A673 (cell line): ENCODE measurements around the gene RXRA.

Experiments used
- EZH2 ChIP-seq: fragments of 200-600 bp; sonication (generic); IDR thresholded peaks from 2 replicates; pipeline ENCODE4 v1.6.1; 2017; ENCODE audit warnings: borderline replicate concordance, low read depth, mild to moderate bottlenecking, mixed read lengths, antibody characterized with exemption, low read length; ENCODE audit not compliant: poor library complexity, severe bottlenecking
- TF ChIP-seq, protein P1 (sequence below): fragments of 300-800, 200-600 bp; sonication (generic); conservative IDR thresholded peaks from 2 replicates; pipeline ENCODE4 v1.5.1; 2017; ENCODE audit warnings: low read depth, mild to moderate bottlenecking, antibody characterized with exemption, low read length, moderate library complexity, mixed read lengths

DNA sequence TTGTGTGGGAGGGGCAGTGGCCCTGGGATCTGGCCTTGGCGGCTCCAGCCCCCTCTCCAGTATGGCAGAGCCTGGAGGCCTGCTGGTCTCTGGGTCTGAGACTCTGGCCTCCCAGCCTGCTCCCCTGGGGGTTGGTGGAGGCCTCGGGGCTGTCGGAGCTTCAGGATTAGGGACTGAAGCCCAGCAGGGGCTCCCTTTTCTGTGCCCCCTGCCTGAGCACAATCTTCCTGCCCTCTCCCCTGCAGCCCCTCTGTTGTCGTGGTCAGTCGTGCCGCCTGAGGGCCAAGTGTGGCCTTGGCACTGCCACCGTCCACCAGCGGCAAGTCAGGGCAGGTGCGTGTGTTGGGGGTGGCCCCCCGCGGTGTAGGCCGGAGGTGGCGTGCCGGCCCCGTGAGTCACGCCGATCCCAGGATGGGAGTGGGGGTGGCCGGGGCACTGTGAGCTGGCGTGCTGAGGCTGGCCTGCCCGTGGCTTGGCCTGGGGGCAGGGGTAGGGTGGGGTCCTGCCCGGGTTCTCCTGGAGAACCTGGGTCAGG is 53.6 kb downstream of the RXRA start:
- TF ChIP-seq, protein P1, sequence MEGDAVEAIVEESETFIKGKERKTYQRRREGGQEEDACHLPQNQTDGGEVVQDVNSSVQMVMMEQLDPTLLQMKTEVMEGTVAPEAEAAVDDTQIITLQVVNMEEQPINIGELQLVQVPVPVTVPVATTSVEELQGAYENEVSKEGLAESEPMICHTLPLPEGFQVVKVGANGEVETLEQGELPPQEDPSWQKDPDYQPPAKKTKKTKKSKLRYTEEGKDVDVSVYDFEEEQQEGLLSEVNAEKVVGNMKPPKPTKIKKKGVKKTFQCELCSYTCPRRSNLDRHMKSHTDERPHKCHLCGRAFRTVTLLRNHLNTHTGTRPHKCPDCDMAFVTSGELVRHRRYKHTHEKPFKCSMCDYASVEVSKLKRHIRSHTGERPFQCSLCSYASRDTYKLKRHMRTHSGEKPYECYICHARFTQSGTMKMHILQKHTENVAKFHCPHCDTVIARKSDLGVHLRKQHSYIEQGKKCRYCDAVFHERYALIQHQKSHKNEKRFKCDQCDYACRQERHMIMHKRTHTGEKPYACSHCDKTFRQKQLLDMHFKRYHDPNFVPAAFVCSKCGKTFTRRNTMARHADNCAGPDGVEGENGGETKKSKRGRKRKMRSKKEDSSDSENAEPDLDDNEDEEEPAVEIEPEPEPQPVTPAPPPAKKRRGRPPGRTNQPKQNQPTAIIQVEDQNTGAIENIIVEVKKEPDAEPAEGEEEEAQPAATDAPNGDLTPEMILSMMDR: no peak
- no peak for TF ChIP-seq EZH2
